Naive B cell (primary cell): Measurements from ENCODE around the gene RAPGEF1. TPM values are rescaled to one million over a fixed set of nuclear protein-coding genes. Genes with fewer than 3 reads are reported as not detected.

Source experiments
- ATAC-seq, 2 donors: fragments of 150-1000 bp; cut with Tn5 transposase; 2 replicates each; pipeline ENCODE4 v1.10.0; 2021; ENCODE audit warnings: low read depth in 2 of 2, mild to moderate bottlenecking in 2 of 2, moderate library complexity in 2 of 2
- DNase-seq: peaks from one replicate; pipeline ENCODE4 v3.0.0; 2022
- H3K27ac Mint-ChIP-seq, 6 donors: one replicate each; pipeline ENCODE4 v1.8.0; 2020 to 2022; ENCODE audit warnings: mild to moderate bottlenecking in 6 of 6, mixed read lengths in 6 of 6, moderate library complexity in 5 of 6, inconsistent platforms in 2 of 6
- H3K27me3 Mint-ChIP-seq, 3 donors: one replicate each; pipeline ENCODE4 v1.8.0; 2021 to 2022; ENCODE audit warnings: mixed read lengths in 3 of 3, mild to moderate bottlenecking in 1 of 3
- H3K36me3 Mint-ChIP-seq, 2 donors: one replicate each; pipeline ENCODE4 v1.8.0; 2020 to 2022; ENCODE audit warnings: mixed read lengths in 2 of 2, inconsistent platforms in 1 of 2, mild to moderate bottlenecking in 1 of 2
- H3K4me1 Mint-ChIP-seq, 3 donors: one replicate each; pipeline ENCODE4 v1.8.0; 2020 to 2022; ENCODE audit warnings: mixed read lengths in 3 of 3, inconsistent platforms in 1 of 3, mild to moderate bottlenecking in 1 of 3, moderate library complexity in 1 of 3
- H3K4me3 Mint-ChIP-seq, 8 donors: one replicate each; pipeline ENCODE4 v1.8.0; 2020 to 2022; ENCODE audit warnings: mild to moderate bottlenecking in 8 of 8, mixed read lengths in 8 of 8, moderate library complexity in 8 of 8, inconsistent platforms in 2 of 8
- H3K9me3 Mint-ChIP-seq, 7 donors: one replicate each; pipeline ENCODE4 v1.8.0; 2020 to 2022; ENCODE audit warnings: mixed read lengths in 7 of 7, mild to moderate bottlenecking in 5 of 7, inconsistent platforms in 2 of 7, moderate library complexity in 1 of 7
- polyA plus RNA-seq, 6 donors: library from polyadenylated mRNA; unstranded; fragments of 300-500 nt; fragmentation: Illumina TruSeq; gene quantifications; one replicate each; pipeline ENCODE4 v1.2.3, GENCODE V29; 2021; ENCODE audit warnings: low read depth in 6 of 6

The RAPGEF1 gene
- polyA plus RNA-seq, 6 donors from 2014 or later, result 3.4 to 21.1 (median 7.9) TPM

GRCh38 chr9:131583836-131584555 lies 155.9 kb downstream of the RAPGEF1 start:
- Mint-ChIP-seq H3K9me3 (no peaks in the 10 kb centered on the region), H3K4me1 (peaks cover 29 to 31% (median 31%) of the 10 kb centered on the region in 3 donors), H3K4me3 (no peak overlapping the region), H3K36me3 (peaks cover 3 to 9% of the 10 kb centered on the region in 2 donors), H3K27ac (peak overlapping the region in 2 of 6 donors; percentile 20 to 84), H3K27me3 (no peaks in the 10 kb centered on the region)
- DNase-seq (no peak), ATAC-seq (no peak)

- Mint-ChIP-seq H3K9me3 (no peaks in the 10 kb centered on the region), H3K4me3 (peak overlapping the region in 1 of 8 donors; percentile 15), H3K4me1 (peaks cover 36 to 38% (median 38%) of the 10 kb centered on the region in 3 donors), H3K27me3 (no peaks in the 10 kb centered on the region), H3K27ac (peak overlapping the region in 2 of 6 donors; percentile 20 to 39), H3K36me3 (peaks cover 3 to 9% of the 10 kb centered on the region in 2 donors)
- ATAC-seq (no peak), DNase-seq (no peak)
These were observed 156.6 kb downstream of the RAPGEF1 start for GRCh38 chr9:131583337-131583645.

GRCh38 chr9:131582466-131583336 lies 157.2 kb downstream of the RAPGEF1 start:
- H3K27ac Mint-ChIP-seq, result peak overlapping the region in 2 of 6 donors; percentile 51 to 79

GRCh38 chr9:131582056-131582455 lies 157.8 kb downstream of the RAPGEF1 start:
- H3K36me3 Mint-ChIP-seq, result peaks cover 3% of the 10 kb centered on the region in 2 donors

More at GRCh38 chr9:131582466-131583336, 157.2 kb downstream of the RAPGEF1 start:
- Mint-ChIP-seq H3K27me3 (no peaks in the 10 kb centered on the region), H3K4me3 (peak overlapping the region in 1 of 8 donors; percentile 15), H3K4me1 (peaks cover 42 to 44% (median 43%) of the 10 kb centered on the region in 3 donors), H3K36me3 (peaks cover 3 to 9% of the 10 kb centered on the region in 2 donors), H3K9me3 (no peaks in the 10 kb centered on the region)
- DNase-seq (no peak), ATAC-seq (no peak)

GRCh38 chr9:131580358-131580757 lies 159.5 kb downstream of the RAPGEF1 start:
- no peak for DNase-seq
- Mint-ChIP-seq H3K27ac (peak overlapping the region in 4 of 6 donors; percentile 54 to 91 (median 60)), H3K4me1 (peaks cover 21 to 33% (median 33%) of the 10 kb centered on the region in 3 donors), H3K36me3 (peaks cover 0 to 2% of the 10 kb centered on the region in 2 donors), H3K27me3 (no peaks in the 10 kb centered on the region), H3K9me3 (no peaks in the 10 kb centered on the region), H3K4me3 (peak overlapping the region in 1 of 8 donors; percentile 59)
- no peak for ATAC-seq

More at GRCh38 chr9:131582056-131582455, 157.8 kb downstream of the RAPGEF1 start:
- Mint-ChIP-seq H3K4me1 (peaks cover 37 to 47% (median 42%) of the 10 kb centered on the region in 3 donors), H3K27ac (peak overlapping the region in 3 of 6 donors; percentile 6 to 79 (median 51)), H3K27me3 (no peaks in the 10 kb centered on the region), H3K9me3 (no peaks in the 10 kb centered on the region), H3K4me3 (no peak overlapping the region)
- no peak for DNase-seq
- ATAC-seq, result no peak

- Mint-ChIP-seq H3K4me3 (peak overlapping the region in 3 of 8 donors; percentile 68 to 85 (median 70)), H3K4me1 (peaks cover 17 to 28% (median 28%) of the 10 kb centered on the region in 3 donors), H3K27me3 (no peaks in the 10 kb centered on the region), H3K36me3 (no peaks in the 10 kb centered on the region), H3K9me3 (no peaks in the 10 kb centered on the region), H3K27ac (peak overlapping the region; percentile 54 to 96 (median 93))
- no peak for ATAC-seq
- DNase-seq, result no peak
These were observed 160.1 kb downstream of the RAPGEF1 start for GRCh38 chr9:131579789-131580211.

- ATAC-seq (peak; percentile 97 to 98), DNase-seq (peak; percentile 79)
- Mint-ChIP-seq H3K9me3 (no peaks in the 10 kb centered on the region), H3K27ac (peak overlapping the region; percentile 91 to 98 (median 96)), H3K36me3 (no peaks in the 10 kb centered on the region), H3K4me1 (peaks cover 17 to 26% (median 23%) of the 10 kb centered on the region in 3 donors), H3K4me3 (peak overlapping the region; percentile 59 to 87 (median 83)), H3K27me3 (no peaks in the 10 kb centered on the region)
These were observed 161.0 kb downstream of the RAPGEF1 start for GRCh38 chr9:131578731-131579504.

GRCh38 chr9:131578021-131578420 lies 161.9 kb downstream of the RAPGEF1 start:
- ATAC-seq (no peak), DNase-seq (no peak)
- H3K36me3 Mint-ChIP-seq, result no peaks in the 10 kb centered on the region
- peaks cover 17 to 26% (median 23%) of the 10 kb centered on the region in 3 donors for H3K4me1 Mint-ChIP-seq
- no peaks in the 10 kb centered on the region for H3K27me3 Mint-ChIP-seq
- H3K4me3 Mint-ChIP-seq, result peak overlapping the region; percentile 9 to 83 (median 64)
- no peaks in the 10 kb centered on the region for H3K9me3 Mint-ChIP-seq
- H3K27ac Mint-ChIP-seq, result peak overlapping the region; percentile 79 to 98 (median 94)

- DNase-seq (no peak), ATAC-seq (no peak)
- Mint-ChIP-seq H3K27ac (peak overlapping the region; percentile 79 to 98 (median 94)), H3K36me3 (no peaks in the 10 kb centered on the region), H3K4me3 (peak overlapping the region in 7 of 8 donors; percentile 9 to 83 (median 55)), H3K9me3 (no peaks in the 10 kb centered on the region), H3K27me3 (no peaks in the 10 kb centered on the region), H3K4me1 (peaks cover 17 to 26% (median 23%) of the 10 kb centered on the region in 3 donors)
These were observed 162.6 kb downstream of the RAPGEF1 start for GRCh38 chr9:131577005-131578000.

GRCh38 chr9:131575946-131576853 lies 163.7 kb downstream of the RAPGEF1 start:
- ATAC-seq, result no peak
- Mint-ChIP-seq H3K4me3 (no peak overlapping the region), H3K9me3 (no peaks in the 10 kb centered on the region), H3K4me1 (peaks cover 19 to 26% (median 23%) of the 10 kb centered on the region in 3 donors), H3K36me3 (no peaks in the 10 kb centered on the region), H3K27ac (peak overlapping the region in 4 of 6 donors; percentile 15 to 57 (median 44)), H3K27me3 (no peaks in the 10 kb centered on the region)
- DNase-seq, result no peak
